NCI-H524 treated with DMSO at 0.1 percent for 48 hours (cell line): Measurements from ENCODE around the gene KIF20A.
"Not testable (repeated sequence)": the region's sequence is repeated elsewhere in the genome, so short reads cannot be mapped to it uniquely, and the experiment has no call there.

ENCODE experiments used
- DNase-seq: peaks from one replicate; lab custom pipeline; 2025; lab: John Stamatoyannopoulos, UW

Gene KIF20A

GRCh38 chr5:138178516-138179276 lies at the start of gene KIF20A, which contains the start of gene BRD8:
TSS of gene KIF20A (plus strand) at chr5:138179112. CDS start at chr5:138179681, 569 bp downstream.
TSS of gene BRD8 (minus strand) at chr5:138178630. CDS start at chr5:138178614, 16 bp downstream.
- DNase-seq: peak; percentile 93

- no peak for DNase-seq
Measured at GRCh38 chr5:138129347-138129746, 49.6 kb upstream of the KIF20A start.

- DNase-seq: no peak
Measured at GRCh38 chr5:138132543-138132942, 46.4 kb upstream of the KIF20A start.

GRCh38 chr5:138138949-138139780 lies 39.7 kb upstream of the KIF20A start, which contains the start of gene NME5:
TSS of gene NME5 (minus strand) at chr5:138139428. CDS start at chr5:138138780, 648 bp downstream.
- DNase-seq: peak; percentile 22

- no peak for DNase-seq
Measured at GRCh38 chr5:138139781-138140090, 39.2 kb upstream of the KIF20A start.

GRCh38 chr5:138140268-138140667 lies 38.6 kb upstream of the KIF20A start:
- no peak for DNase-seq

GRCh38 chr5:138141734-138142133 lies 37.2 kb upstream of the KIF20A start:
- peak; percentile 86 for DNase-seq

- not testable (repeated sequence) for DNase-seq
Measured at GRCh38 chr5:138143578-138143977, 35.3 kb upstream of the KIF20A start.

- DNase-seq: no peak
Measured at GRCh38 chr5:138148811-138149210, 30.1 kb upstream of the KIF20A start.

- DNase-seq: no peak
Measured at GRCh38 chr5:138149530-138149929, 29.4 kb upstream of the KIF20A start.

- DNase-seq: not testable (repeated sequence)
Measured at GRCh38 chr5:138155977-138156376, 22.9 kb upstream of the KIF20A start.

GRCh38 chr5:138157626-138158025 lies 21.3 kb upstream of the KIF20A start:
- no peak for DNase-seq

- DNase-seq: no peak
Measured at GRCh38 chr5:138159666-138160065, 19.2 kb upstream of the KIF20A start.

GRCh38 chr5:138160706-138161105 lies 18.2 kb upstream of the KIF20A start:
- DNase-seq: no peak

GRCh38 chr5:138163721-138164120 lies 15.2 kb upstream of the KIF20A start:
- no peak for DNase-seq

- no peak for DNase-seq
Measured at GRCh38 chr5:138169124-138169523, 9.8 kb upstream of the KIF20A start.

- DNase-seq: no peak
Measured at GRCh38 chr5:138170299-138170698, 8.6 kb upstream of the KIF20A start.

GRCh38 chr5:138177941-138178515 lies 884 bp upstream of the KIF20A start:
- DNase-seq: no peak

GRCh38 chr5:138179277-138179857 lies 455 bp downstream of the KIF20A start:
- DNase-seq: no peak

GRCh38 chr5:138180183-138180782 lies 1.4 kb downstream of the KIF20A start:
- DNase-seq: peak; percentile 42

GRCh38 chr5:138180841-138181240 lies 1.9 kb downstream of the KIF20A start:
- no peak for DNase-seq

- no peak for DNase-seq
Measured at GRCh38 chr5:138182808-138183207, 3.9 kb downstream of the KIF20A start.
